ENCODE results near the gene ARTN.

DNA sequence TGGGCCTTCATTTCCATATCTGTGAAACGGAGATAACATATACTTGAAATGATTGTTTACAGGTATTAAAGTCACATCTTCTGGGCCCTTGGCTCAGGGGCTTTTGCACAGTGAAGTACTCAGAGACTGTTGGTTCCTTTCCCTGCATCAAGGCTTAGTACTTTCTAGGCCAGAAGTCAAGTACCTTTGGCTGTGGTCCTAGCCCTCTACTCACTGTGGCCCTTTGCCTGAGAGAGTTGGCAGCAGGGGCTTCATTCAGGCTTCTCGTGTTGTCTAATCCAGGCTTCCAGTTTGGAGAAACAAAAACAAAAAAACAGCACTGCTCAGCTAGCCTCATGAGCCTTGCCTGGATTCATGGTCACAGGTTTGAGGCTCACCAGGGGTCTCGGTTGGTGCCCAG is 28.1 kb downstream of the ARTN start:
- TF ChIP-seq, protein P1, sequence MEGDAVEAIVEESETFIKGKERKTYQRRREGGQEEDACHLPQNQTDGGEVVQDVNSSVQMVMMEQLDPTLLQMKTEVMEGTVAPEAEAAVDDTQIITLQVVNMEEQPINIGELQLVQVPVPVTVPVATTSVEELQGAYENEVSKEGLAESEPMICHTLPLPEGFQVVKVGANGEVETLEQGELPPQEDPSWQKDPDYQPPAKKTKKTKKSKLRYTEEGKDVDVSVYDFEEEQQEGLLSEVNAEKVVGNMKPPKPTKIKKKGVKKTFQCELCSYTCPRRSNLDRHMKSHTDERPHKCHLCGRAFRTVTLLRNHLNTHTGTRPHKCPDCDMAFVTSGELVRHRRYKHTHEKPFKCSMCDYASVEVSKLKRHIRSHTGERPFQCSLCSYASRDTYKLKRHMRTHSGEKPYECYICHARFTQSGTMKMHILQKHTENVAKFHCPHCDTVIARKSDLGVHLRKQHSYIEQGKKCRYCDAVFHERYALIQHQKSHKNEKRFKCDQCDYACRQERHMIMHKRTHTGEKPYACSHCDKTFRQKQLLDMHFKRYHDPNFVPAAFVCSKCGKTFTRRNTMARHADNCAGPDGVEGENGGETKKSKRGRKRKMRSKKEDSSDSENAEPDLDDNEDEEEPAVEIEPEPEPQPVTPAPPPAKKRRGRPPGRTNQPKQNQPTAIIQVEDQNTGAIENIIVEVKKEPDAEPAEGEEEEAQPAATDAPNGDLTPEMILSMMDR (conservative IDR thresholded peaks at IDR 0.05; ENCODE audit: low read depth in 2 of 2), result no peak
- TF ChIP-seq POLR2AphosphoS5 (IDR thresholded peaks at IDR 0.05; ENCODE audit: low read depth) (no peak), EZH2 (IDR thresholded peaks at IDR 0.05; ENCODE audit: low read depth, unreplicated experiment) (no peak), CREB1 (CRISPR knock-in tag; IDR thresholded peaks at IDR 0.05; ENCODE audit: low read depth) (no peak), EZH2phosphoT487 (IDR thresholded peaks at IDR 0.05; ENCODE audit: unreplicated experiment) (no peak), NANOG (IDR thresholded peaks at IDR 0.05; ENCODE audit: borderline replicate concordance) (no peak), STAT1 (IDR thresholded peaks at IDR 0.05; ENCODE audit: unreplicated experiment) (no peak), ZNF114 (CRISPR knock-in tag; IDR thresholded peaks at IDR 0.05) (no peak)
- TF ChIP-seq, protein P2, sequence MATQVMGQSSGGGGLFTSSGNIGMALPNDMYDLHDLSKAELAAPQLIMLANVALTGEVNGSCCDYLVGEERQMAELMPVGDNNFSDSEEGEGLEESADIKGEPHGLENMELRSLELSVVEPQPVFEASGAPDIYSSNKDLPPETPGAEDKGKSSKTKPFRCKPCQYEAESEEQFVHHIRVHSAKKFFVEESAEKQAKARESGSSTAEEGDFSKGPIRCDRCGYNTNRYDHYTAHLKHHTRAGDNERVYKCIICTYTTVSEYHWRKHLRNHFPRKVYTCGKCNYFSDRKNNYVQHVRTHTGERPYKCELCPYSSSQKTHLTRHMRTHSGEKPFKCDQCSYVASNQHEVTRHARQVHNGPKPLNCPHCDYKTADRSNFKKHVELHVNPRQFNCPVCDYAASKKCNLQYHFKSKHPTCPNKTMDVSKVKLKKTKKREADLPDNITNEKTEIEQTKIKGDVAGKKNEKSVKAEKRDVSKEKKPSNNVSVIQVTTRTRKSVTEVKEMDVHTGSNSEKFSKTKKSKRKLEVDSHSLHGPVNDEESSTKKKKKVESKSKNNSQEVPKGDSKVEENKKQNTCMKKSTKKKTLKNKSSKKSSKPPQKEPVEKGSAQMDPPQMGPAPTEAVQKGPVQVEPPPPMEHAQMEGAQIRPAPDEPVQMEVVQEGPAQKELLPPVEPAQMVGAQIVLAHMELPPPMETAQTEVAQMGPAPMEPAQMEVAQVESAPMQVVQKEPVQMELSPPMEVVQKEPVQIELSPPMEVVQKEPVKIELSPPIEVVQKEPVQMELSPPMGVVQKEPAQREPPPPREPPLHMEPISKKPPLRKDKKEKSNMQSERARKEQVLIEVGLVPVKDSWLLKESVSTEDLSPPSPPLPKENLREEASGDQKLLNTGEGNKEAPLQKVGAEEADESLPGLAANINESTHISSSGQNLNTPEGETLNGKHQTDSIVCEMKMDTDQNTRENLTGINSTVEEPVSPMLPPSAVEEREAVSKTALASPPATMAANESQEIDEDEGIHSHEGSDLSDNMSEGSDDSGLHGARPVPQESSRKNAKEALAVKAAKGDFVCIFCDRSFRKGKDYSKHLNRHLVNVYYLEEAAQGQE (IDR thresholded peaks at IDR 0.05; ENCODE audit: unreplicated experiment), result no peak
- TF ChIP-seq, protein P3, sequence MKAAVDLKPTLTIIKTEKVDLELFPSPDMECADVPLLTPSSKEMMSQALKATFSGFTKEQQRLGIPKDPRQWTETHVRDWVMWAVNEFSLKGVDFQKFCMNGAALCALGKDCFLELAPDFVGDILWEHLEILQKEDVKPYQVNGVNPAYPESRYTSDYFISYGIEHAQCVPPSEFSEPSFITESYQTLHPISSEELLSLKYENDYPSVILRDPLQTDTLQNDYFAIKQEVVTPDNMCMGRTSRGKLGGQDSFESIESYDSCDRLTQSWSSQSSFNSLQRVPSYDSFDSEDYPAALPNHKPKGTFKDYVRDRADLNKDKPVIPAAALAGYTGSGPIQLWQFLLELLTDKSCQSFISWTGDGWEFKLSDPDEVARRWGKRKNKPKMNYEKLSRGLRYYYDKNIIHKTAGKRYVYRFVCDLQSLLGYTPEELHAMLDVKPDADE (IDR thresholded peaks at IDR 0.05), result no peak

Measured in GM23338 (cell line).